HG03457 (cell line): ENCODE results near the gene TAOK2.
"Not testable (repeated sequence)": the region's sequence is repeated elsewhere in the genome, so short reads cannot be mapped to it uniquely, and the experiment has no call there.

Experiments
- ATAC-seq: cut with Tn5 transposase; IDR thresholded peaks from one replicate; pipeline ENCODE4 v1.9.1; 2021; ENCODE audit warnings: moderate number of reproducible peaks; ENCODE audit not compliant: unreplicated experiment

Gene TAOK2

GRCh38 chr16:30002614-30003346, 29.1 kb downstream of the TAOK2 start:
- no peak for ATAC-seq

- ATAC-seq: no peak
These were observed 30.2 kb downstream of the TAOK2 start for GRCh38 chr16:30003670-30004423.

- no peak for ATAC-seq
These were observed 30.7 kb downstream of the TAOK2 start for GRCh38 chr16:30004424-30004776.

GRCh38 chr16:30004811-30005242, 31.2 kb downstream of the TAOK2 start:
- no peak for ATAC-seq

GRCh38 chr16:30005341-30006094, 31.9 kb downstream of the TAOK2 start:
- no peak for ATAC-seq

- no peak for ATAC-seq
These were observed 32.4 kb downstream of the TAOK2 start for GRCh38 chr16:30006095-30006473.

GRCh38 chr16:30006659-30007377, 33.1 kb downstream of the TAOK2 start:
- ATAC-seq: no peak

GRCh38 chr16:30007378-30007895, 33.8 kb downstream of the TAOK2 start:
- ATAC-seq: no peak

- no peak for ATAC-seq
These were observed 35.6 kb downstream of the TAOK2 start for GRCh38 chr16:30009085-30009862.

GRCh38 chr16:30009990-30010843, 36.5 kb downstream of the TAOK2 start:
- ATAC-seq: no peak

- ATAC-seq: no peak
These were observed 37.4 kb downstream of the TAOK2 start, which contains the start of gene DOC2A for GRCh38 chr16:30010844-30011713. Gene DOC2A, minus strand, starts transcription at chr16:30011027. Its CDS starts 805 bp downstream, at chr16:30010222.

- no peak for ATAC-seq
These were observed 38.2 kb downstream of the TAOK2 start for GRCh38 chr16:30011714-30012504.

GRCh38 chr16:30012598-30012997, 38.9 kb downstream of the TAOK2 start:
- ATAC-seq: not testable (repeated sequence)

GRCh38 chr16:30015450-30015849, 41.8 kb downstream of the TAOK2 start:
- not testable (repeated sequence) for ATAC-seq

- ATAC-seq: no peak
These were observed 43.0 kb downstream of the TAOK2 start for GRCh38 chr16:30016555-30017276.

GRCh38 chr16:30017277-30017656, 43.6 kb downstream of the TAOK2 start:
- ATAC-seq: no peak

- ATAC-seq: not testable (repeated sequence)
These were observed 44.3 kb downstream of the TAOK2 start for GRCh38 chr16:30017937-30018336.
